Lung microvascular endothelial cell (primary cell): ENCODE measurements around the gene ZNF138. TPM values are rescaled to one million over a fixed set of nuclear protein-coding genes. Genes with fewer than 3 reads are reported as not detected.
"Not testable (repeated sequence)": the region's sequence is repeated elsewhere in the genome, so short reads cannot be mapped to it uniquely, and the experiment has no call there.

ENCODE experiments used
- DNase-seq, 2 donors: peaks; one replicate each; pipeline versions ENCODE4 v3.0.0 to v3.0.0-alpha.2; 2010; ENCODE audit warnings: low read depth in 2 of 2
- total RNA-seq: library from RNA; depleted of rRNA; stranded (reverse); fragments of >200 nt; gene quantifications from 2 replicates; pipeline ENCODE4 v1.2.1, GENCODE V29; 2014

ZNF138 gene
- total RNA-seq, 1 donor from 2014 or later: 4.4 TPM

DNA sequence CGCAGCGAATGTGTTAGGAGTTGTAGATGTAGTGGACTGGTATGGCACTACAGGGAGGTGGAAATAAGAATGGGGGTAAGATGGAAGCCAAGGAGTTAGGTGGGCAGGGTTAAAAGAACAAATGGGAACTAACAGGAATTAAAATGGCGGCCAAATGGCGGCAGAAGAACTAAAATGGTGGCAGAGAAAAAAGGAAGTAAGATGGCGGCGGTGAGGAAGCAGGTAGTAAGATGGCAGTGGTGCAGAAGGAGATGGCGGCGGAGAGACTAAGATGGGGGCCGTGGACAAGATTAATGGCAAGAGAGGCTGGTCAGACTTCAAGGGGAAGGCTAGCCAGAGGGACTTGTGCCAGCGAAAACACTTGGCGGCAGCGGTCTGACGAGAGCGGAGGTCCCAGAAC lies 44.5 kb downstream of the ZNF138 start:
- DNase-seq: no peak

DNA sequence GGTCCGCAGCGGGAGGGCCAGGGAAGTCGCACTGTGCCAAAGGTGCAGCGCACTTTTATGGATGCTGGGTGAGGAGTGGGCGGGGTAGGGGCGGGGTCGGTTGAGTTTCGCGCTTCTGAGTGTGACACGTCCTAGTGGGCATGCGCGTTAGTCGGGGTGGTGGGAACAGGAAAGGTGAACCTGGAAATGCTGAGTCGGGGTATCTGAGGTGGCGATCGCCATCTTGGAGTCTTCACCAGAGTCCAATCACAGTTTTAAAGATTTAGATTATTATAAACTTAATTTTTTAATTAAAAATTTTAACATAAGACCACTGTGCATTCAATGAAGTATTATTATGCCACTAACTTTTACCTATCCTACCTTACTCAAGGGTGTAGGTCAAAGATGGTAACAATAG lies 45.7 kb downstream of the ZNF138 start:
- no peak for DNase-seq

DNA sequence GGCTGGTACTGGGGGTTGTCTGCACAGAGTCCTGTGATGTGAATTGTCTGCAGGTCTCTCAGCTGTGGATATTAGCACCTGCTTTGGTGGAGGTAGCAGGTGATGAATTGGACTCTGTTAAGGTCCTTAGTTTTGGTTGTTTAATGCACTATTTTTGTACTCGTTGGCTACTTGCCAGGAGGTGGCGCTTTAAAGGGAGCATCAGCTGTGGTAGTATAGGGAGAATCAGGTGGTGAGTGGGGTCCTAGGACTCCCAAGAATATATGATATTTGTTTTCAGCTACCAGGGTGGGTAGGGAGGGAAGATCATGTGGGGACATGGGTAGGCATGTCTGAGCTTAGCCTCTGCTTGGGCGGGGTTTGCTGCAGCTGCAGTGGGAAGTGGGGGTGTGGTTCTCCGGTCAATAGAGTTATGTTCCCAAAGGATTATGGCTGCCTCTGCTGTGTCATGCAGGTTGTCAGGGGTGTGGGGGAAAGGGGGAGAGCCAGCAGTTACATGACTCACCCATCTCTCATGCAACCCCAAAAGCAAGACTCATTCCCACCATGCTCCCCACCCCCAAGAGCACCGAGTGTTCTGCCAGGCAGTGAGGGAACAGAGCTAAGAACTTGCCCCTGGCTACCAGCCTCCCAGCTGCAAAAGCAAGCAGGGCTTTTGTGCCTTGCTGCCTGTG lies 55.2 kb downstream of the ZNF138 start:
- DNase-seq: no peak

DNA sequence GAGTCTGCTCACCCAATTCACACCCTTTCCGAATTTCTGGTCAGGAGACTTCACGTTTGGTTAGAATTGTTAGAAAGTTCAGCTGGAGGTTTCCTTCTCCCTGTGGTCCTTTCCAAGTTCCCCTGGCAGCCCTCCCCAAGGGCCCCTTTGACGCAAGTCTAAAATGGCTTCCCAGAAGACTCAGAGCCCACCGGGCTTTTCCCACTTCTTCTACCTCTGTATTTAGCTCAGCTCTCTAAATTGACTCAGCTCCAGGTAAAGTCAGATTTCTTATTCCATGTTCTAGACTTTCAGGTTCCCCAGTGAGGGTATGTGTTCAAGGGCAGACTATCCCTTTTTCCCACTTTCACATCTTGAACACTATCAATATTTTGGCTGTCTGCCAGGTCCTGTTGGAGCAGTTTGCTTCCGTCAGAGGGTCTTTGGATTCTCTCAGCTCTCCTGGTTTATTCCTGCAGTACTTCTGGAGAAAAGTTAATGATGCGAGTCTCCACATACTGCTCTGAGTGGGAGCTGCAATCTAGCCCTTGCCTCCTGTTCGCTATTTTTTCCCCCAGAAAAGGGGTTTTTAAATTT lies 55.8 kb downstream of the ZNF138 start:
- DNase-seq: no peak

DNA sequence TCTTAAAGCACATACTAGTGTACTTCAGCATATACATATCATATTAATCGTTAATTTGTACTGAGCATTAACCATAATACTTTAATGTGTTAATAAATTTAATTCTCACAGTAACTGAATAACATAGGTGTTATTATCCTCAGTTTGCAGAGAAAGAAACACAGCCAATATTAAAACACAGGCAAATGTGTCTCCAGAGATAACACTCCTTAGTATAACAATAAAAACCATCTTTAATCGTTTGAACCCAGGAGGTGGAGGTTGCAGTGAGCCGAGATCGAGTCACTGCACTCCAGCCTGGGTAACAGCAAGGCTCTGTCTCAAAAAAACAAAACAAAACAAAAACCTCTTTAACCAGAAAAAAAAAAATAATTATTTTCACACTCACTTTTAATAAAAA lies 59.5 kb downstream of the ZNF138 start:
- no peak for DNase-seq

DNA sequence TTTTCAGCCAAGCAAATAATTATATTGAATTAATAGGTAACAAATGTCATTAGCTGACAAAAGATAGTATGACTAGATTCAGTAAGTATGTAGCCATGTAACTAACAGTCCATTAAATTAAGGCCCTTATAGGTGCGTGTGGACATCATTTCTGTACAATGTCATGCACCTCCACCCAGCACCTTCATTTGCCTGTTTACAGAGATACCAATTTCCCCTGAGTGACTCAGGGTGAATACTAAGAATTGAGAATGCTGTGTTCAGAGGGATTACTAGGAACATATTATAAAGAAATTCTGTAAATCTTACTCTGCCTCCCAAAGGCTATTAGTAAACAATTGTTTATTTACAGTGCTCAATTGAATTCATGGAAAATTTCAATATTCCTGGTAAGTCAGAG lies 60.7 kb downstream of the ZNF138 start:
- no peak for DNase-seq

DNA sequence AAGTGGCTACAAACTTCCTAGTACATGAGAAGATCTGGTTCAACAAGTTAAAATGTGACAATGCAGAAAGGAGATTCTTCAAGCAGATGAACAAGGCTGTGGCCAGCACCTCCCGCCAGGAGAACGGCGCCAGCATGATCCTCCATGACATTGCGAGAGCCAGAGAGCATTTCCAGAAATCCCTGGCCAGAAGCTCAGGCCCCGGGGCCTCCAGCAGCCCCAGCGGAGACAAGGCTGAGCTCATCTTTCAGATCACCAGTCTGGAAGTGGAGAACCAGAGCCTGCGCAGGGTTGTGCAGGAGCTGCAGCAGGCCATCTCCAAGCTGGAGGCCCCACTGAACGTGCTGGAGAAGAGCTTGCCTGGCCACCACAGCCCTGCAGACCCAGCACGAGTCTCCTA lies 68.8 kb downstream of the ZNF138 start:
- DNase-seq: no peak

DNA sequence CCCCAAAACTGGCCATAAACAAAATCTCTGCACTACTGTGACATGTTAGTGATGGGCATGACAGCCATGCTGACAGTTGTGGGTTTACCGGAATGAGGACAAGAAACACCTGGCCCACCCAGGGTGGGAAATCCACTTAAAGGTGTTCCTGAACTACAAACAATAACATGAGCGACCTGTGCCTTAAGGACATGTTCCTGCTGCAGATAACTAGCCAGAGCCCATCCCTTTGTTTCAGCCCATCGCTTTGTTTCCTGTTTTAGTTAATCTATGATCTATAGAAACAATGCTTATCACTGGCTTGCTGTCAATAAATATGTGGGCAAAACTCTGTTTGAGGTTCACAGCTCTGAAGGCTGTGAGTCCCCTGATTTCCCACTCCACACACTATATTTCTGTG lies 69.3 kb downstream of the ZNF138 start:
- DNase-seq: not testable (repeated sequence)

- no peak for DNase-seq
Measured at GRCh38 chr7:64863969-64864368, 69.7 kb downstream of the ZNF138 start.

- no peak for DNase-seq
Measured at GRCh38 chr7:64867863-64868440, 73.7 kb downstream of the ZNF138 start.

DNA sequence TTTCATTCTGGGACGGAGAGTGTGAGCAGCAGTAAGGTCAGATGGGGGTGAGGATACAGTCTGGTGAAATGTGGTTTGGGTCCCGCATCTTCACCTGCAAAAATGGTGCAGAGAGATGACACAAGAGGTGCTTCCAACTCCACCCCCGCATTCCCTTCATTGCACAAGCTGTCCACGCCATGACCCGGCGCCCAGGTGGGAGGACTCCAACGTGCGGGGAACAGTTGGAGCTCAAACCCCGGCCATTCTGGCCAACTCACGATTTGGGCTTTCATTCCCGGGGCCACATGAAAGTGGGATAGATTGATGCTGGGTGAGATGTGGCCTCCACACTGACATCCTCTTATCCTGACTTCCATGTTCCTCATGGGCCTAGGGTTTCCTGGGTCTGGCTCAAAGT lies 74.3 kb downstream of the ZNF138 start:
- DNase-seq: no peak

DNA sequence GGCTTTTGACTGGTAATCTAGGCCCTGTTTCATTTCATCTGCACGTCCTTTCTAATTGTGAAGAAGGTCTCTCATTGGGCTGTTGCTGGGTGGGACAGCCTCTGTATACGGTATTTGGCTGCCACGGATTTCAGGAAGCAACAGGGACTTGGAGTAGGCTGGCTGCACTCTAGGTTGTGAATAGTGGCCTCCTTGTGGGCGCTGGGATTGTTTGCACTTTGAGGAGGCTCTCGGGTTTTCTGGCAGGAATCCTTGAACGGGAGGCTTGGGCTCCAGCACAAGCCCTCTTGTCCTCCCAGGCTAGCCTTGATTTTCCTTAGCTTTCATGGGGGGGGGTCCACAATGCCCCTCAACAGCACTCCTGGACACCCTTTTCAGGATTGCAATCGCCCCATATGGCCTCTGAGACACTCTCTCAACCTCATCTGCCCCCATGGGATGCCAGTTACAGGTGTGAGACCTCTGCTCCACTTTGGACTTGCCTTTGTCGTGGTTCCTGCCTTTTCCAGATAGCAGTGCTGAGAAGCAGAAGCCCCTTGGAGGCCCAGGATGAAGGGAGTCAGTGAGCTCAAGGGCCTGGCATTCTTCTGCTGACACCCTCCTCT lies 75.0 kb downstream of the ZNF138 start:
- no peak for DNase-seq

DNA sequence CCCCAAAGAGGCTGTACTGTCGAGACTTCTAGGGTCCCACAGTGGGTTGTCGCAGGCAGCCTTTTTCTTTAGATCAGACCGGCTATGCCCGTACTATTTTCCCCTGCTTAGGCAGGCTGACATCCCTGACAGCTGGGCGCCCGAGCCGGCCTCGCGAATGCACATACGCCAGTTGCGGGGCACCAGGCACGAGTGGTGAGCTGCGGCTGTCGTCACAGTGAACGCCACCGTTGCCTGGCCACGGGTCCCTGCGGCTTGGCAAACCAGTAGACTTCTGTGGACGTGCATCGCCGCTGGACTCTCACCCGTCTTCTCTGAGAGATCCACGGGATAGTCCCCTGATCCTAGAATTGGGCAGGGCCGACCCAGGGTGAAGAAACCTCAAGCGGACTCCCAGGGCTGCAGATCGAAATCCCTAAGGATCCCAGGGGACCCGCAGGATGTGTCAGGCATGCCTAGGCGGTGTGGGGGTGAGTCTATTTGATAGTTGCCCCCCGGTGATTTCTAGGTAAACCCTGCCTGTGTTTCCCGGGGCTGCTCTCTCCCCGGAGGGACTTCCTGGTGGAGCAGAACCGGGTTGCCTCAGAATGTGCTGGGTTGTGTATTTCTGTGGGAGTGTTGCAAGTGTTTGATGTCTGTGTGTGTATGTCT lies 75.8 kb downstream of the ZNF138 start:
- DNase-seq: no peak

DNA sequence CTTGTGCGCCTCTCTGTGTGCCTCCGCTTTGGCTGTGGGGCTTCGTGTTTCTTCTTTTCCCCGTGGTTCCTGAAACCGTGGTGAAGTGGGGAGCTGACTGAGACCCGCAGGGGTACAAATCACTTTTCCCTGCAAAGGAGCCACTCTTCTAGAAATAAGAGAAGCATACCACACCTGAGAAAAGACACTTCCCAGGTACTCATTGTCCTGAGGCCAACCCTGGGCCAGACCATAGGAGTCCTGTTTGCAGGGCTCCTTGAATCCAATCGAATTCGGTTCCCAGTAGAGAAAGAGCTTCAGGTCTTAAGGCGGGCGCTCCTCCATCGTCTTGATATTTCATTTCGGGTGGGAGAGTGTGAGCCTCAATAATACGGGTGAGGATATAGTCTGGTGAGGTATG lies 76.4 kb downstream of the ZNF138 start:
- DNase-seq: no peak

DNA sequence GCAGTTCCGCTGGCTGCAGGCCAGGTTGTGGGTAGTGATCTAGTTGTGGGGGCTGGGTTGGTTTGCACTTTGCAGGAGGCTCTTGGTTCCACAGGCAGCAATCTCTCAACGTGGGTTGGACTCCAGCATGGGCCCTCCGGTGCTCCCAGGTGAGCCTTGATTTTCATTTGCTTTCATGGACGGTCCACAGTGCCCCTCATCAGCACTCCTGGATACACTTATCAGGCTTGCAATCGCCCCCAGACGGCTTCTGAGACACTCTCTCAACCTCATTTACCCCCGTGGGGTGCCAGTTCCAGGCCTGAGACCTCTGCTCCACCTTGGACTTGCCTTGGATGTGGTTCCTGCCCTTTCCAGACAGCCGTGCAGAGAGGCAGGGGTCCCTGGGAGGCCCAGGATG lies 77.5 kb downstream of the ZNF138 start:
- DNase-seq: no peak

- no peak for DNase-seq
Measured at GRCh38 chr7:64872351-64873154, 78.3 kb downstream of the ZNF138 start.

- no peak for DNase-seq
Measured at GRCh38 chr7:64873155-64873500, 78.9 kb downstream of the ZNF138 start.

DNA sequence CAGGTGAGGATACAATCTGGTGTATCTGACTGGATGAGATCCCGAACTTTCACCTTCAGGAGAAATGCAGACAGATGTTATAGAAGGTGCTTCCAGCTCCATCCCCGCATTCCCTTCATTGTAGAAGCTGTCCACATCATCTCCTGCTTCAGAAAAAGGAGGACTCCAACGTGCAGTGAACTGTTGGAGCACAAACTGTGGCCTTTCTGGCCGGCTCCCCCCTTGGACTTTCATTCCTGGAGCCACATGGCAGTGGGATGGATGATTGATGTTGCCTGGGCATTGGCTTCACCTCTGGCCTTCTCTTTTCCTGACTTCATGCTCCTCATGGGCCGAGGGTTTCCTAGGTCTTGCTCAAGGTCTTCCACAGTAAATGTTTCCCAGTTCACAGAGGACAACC lies 79.3 kb downstream of the ZNF138 start:
- no peak for DNase-seq

GRCh38 chr7:64874114-64874513 lies 79.9 kb downstream of the ZNF138 start:
- DNase-seq: no peak

- no peak for DNase-seq
Measured at GRCh38 chr7:64874562-64875250, 80.5 kb downstream of the ZNF138 start.

GRCh38 chr7:64875258-64875657 lies 81.0 kb downstream of the ZNF138 start:
- no peak for DNase-seq
